Activated CD4-positive, CD25-positive, alpha-beta regulatory T cell treated with anti-CD3 and anti-CD28 coated beads, Interleukin-2, amount 50 U/mL, for 24 hours (primary cell): ENCODE results near the gene AKT1S1.

Experiments used
- ATAC-seq, 2 donors: fragments of 150-1000 bp; cut with Tn5 transposase; one replicate each; pipeline ENCODE4 v1.10.0; 2021; ENCODE audit warnings: mild to moderate bottlenecking in 1 of 2, moderate library complexity in 1 of 2

The AKT1S1 gene

DNA sequence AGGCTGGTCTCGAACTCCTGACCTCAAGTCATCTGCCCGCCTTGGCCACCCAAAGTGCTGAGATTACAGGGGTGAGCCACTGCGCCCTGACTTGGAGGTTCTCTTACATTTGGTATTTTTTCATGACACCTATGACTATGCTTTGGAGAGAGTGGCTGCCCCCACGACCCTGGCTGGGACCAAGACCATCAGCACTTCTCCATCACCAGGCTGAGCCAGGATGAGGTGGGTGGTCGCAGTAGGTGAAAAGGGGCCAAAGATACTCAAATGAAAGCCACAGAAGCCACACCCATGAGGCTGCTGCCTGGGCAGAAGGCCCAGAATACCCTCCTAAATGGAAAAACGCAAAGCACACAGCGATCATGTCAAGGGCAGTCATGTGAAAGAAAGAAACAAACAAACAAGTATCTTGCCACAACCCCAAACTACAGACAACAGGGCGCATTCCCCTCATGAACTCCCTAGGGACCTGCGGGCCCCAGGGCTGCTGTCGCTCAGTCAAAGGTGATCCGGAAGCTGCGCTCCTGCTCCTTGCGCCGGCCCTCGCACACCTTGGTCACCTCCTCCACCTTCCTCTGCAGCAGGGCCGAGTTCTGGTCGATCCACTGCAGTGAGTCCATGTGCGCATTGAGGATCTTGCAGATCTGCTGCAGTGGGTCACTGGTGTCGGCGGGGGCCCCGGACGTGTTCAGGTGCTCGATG is 30.7 kb upstream of the AKT1S1 start:
- ATAC-seq = no peak

DNA sequence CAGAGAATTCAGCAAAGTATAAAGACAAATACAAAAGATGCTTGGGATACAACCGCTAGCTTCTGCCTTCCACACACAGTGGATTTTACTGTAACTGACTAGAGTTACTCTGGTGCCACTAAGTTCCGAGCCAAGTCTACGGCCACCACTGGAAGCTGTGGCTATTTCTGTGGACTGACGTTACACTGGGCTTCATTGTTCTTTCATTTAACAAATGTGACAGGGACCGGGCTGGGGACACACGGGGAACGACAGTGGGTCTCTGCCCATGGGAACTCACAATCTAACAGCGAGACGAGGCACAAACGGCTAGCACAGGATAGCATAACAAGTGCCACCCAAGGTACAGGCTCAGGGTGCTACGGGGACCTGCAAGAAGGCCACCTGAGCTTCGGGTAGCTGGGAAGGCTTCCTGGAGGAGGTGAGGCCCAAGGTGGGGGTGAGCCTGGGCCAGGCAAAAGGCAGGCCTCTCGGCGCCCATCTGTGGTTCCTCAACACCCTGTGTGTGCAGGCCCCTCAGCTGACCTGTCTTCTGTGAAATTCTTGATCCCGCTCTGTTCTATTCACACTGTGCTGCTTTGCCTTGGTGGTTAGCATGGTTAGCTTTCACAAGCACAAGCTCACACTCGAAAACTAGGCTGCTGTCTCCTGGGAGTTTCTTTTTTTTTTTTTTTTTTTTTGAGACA is 29.9 kb upstream of the AKT1S1 start:
- ATAC-seq = no peak

DNA sequence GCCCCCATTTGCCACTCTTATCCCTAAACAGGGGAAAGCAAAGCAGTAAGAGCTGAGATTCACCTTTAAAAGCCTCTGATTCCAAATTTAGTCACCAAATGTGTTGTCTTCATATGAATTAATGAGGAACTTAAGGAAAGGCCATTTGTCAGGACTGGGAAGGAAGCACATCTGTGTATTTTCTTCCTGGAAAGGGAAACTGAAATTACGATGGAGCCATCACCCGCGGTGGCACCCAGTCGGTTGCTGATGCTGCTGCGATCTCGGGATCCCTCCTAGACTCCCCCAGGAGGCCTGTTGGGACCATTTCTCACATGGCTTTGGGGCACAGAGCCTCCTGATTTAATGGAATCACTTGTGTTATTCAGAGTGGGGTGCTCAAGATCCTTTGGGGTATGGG is 27.0 kb upstream of the AKT1S1 start:
- no peak for ATAC-seq

DNA sequence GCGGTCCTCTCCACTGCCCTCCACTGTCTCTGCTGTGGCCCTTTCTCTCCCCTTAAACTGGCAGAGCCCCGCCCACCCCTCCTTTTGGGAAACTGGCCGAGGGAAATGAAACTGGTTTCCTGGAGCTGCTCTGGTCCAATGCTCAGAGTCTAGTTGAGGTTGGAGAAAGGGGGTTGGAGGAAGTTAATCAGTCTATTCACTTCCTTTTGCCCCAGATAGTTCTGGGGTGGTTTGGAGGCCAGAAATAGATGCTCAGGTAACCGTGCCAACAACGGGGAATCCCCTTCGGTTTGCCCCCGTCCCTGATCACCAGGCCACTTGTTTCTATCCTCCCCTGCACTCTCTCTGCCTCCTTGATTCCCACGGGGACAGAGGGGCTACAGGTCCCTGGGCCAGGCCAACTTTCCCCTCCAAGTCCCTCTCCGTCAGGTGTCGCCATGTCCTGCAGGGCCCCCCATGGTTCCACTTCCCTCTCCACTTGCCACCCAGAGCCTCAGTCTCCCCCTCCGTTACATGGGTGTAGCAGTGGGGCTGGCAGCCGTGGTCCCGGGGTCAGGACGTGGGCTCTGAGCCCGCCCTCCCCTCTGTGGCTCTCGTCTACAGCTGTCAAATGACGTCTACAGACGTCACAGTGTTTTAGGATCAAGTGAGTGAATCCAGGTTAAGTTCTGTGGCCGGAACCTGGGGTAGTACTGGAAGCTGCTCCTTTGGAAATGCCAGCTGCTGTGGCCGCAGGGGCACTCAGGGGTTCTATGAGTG is 19.9 kb upstream of the AKT1S1 start, which contains the start of gene IL4I1:
Gene IL4I1 (minus strand): TSS at position 25 of the 759 bp plus-strand sequence. CDS start 727 bp downstream, outside the sequence.
- peak; percentile 60 to 70 for ATAC-seq

DNA sequence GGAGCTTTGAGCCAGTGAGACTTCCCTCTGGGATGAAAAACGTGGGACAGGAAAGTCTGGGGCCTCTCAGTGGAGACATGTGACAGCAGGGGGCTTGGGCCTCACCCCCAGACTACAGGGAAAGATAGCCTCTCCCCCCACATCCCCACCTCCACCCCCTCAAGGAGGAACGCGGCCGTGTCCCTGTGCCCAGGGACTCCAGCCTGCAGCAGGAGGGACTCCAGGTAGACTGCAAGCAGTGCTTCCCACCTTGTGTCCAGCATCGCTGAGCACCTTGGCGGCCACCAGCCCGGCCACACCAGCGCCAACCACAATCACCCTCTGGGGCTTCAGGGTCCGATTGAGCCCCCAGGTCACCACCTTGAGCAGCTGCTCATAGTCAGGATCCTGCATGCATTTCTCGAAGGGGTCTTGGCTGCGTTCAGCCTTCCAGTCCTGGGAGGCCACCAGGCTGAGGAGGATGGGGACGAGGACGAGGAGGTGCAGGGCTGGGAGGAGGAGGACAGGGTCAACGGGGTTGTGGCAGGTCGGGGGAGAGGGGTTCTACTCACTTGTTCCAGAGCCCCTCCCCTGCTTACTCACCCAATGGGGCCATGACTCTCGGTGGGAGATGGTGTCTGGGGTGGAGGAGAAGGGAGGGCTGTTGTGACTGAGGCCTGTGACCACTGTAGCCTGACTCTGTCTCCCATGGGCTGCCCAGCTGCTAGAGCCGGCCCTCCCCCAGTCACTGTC is 18.6 kb upstream of the AKT1S1 start:
- ATAC-seq = no peak

DNA sequence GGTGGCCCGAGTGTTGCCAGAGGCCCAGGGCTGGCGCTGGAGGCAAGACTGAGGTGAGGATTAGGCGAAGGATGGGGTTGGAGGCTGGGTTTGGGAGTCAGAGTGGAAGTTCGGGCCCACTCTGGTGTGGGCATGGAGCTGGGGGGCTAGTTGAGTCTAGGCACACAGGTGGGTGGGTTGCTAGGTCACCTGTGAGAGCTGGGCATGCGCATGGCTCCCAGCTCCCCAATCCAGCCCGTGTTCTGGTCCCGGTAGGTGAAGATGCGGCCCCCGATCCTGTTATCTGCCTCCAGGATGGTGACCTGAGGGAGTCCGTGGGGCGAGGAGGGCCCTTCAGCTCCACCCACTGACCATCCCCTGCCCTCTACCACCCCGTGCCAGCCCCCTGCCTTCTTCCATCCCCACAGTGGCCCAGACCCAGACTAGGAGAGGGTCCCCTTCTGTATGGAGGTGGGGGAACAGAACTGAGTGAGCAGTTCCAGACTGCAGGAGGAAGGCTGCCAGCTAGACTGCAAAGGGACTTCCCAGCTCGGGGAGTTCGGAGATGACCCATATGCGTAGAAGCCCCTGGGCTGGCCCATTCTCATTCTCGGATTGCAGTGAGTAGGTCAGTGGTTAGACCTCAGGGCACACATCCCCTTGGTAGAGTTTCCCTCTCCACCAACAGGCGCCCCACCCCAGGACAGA is 17.9 kb upstream of the AKT1S1 start:
- peak; percentile 14 to 36 for ATAC-seq

DNA sequence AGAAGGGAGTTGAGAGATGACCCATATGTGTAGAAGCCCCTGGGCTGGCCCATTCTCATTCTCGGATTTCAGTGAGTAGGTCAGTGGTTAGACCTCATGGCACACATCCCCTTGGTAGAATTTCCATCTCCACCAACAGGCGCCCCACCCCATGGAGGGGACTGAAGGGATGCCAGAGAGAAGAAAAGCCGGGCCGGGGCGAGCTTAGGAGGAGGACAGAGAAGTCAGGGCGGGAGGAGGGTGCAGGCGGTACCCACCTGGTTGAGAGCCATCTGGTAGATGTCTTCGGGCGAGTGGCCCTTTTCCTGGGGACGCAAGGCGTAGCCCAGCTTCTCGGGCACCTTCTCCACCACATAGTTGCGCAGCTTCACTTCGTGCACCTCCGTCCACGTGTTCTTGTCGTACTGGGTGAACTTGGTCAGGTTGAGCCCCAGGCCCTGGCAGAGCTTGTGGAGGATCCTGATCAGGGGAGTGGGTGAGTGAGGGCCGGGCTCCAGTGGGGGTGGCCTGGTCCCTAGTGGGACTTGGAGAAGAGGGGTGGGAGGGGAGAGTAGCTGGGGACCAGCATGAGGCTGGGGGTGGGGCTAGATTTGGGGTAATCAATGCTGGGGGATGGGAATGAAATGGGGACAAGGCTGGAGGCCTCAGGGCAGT is 17.0 kb upstream of the AKT1S1 start:
- ATAC-seq = no peak

DNA sequence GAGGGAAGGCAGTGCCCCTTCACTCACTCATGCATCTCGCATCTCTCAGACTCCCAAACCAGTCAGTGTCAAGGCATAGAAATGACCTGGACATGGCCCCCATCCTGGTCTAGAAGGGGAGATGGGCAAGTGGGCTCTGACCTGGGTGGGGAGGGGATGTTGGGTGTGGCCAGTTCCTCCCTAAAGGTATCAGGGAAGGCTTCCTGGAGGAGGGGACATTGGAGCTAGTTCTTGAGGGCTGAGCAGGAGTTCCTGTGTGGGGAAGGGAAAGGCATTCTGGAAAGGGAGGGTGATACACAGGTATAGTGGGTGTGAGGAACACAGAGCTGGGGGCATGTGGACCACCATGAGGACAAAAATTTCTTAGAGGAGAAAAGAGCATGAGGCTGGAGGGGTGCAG is 15.6 kb upstream of the AKT1S1 start:
- no peak for ATAC-seq

DNA sequence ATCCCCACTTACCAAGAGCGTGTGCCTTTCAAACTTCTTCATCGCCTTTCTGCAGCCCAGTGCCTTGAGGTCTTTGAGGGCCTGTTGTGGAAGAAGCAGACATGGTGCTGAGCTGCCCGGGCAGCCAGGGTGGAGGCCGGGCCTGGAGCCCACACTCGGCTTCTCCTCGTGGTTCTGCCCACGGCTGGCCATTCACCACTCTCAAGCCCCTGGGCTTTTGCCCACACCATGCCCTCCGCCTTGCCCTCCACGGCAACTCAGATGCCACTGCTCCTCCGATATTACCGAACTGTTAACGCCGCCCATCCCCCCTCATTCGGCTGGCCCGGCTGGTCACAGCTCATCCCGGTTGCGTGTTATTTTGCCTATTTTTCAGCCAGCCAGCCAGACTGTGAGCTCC is 14.2 kb upstream of the AKT1S1 start:
- no peak for ATAC-seq

DNA sequence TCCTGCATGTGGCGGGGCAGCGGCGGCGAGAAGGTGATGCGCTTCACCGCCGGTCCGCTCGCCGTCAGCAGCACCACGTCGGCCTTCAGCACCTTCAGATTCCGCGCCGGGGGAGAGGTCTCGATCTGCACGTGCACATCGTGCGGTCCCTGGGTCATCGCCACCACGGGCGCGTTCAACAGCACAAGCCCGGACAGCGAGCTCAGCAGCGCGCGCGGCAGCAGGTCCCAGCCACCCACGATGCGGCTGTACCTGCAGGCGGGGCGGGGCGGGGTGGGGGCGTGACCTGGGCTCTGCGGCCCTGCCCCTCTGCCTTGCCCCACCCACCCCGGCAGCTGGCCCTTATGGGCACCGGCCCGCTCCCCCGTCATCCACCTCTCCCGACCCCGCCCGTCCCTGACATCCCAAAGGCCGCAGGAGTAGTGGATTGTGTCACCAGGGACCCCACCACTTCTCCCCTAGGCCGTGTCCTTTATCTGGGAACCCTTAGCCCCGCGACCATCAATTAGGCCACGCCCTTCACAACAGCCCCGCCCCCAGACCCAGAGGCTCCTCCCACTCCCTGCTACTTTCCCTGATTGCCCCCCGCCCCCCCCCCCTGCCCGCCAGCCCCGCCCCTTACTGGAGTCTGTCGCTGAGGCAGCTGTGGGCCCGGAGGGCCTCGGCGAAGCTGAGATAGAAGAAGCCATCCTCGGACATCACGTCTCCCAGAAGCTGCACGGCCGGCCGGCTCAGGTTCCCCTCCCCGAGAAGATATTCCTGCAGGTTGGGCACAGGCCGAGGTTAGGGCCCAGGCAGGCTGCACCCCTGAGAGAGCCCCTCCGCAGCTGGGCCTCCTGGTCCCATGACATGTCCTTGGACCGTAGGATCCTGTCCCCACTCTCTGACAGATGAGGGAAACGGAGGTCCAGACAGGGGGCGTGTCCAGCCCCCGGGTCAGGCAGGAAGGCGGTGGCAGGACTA is 13.5 kb upstream of the AKT1S1 start:
- peak; percentile 74 to 77 for ATAC-seq

DNA sequence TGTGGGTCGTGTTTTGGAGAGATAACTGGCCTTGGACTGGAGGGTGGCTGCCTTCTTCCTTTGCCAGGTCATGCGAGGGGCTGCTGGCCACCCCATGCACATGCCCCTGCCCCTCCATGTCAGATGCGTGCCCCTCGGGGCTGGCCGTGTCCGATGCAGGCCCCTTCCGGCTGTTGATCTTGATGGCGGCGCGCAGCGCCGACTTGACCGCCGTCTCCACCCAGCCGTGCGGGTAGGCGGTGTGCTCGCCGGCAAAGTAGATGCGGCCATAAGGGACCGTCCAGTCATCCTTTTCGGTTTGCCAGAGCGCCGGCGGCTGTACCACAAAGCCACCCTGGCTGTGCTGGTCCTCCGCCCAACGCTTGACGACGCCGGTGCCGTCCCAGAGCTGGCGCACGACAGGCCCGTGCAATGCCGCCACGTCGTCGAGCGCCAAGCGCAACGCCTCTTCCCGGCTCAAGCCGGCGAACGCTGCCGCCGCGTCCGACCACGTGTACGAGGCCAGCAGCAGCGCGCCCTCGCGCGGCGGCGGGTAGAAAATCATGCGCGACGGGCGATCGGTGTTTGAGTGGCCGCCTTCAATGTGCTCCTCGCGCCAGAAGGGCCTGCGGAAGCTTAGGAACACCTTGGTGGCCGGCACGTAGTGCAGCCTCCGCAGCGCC is 12.7 kb upstream of the AKT1S1 start:
- ATAC-seq = peak; percentile 63 to 69

DNA sequence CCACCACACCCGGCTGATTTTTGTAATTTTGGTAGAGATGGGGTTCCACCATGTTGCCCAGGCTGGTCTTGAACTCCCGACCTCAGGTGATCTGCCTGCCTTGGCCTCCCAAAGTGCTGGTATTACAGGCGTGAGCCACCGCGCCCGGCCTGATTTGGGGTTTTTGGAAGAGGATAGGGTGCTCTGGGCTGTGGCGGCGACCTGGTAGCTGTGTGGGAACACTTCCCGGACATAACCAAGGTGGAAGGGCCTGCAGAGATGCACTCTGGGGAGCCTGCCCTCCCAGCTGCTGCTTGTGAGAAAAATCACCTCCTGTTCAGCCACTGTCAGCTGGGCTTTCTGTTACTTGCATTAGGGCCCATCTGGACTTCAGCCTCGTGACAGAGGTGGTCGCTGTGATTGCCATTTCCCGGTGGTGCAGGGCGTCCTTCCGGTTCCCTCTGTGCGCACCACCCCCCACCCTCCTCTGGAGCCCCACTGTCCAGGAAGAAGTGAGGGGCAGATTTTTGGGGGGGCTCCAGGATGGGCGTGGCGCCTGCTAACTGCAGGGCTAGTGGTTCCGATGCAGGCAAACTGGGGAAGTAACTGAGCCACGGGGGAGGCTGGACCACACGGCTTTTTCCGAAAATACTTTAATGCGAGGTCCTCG is 12.0 kb upstream of the AKT1S1 start:
- no peak for ATAC-seq

DNA sequence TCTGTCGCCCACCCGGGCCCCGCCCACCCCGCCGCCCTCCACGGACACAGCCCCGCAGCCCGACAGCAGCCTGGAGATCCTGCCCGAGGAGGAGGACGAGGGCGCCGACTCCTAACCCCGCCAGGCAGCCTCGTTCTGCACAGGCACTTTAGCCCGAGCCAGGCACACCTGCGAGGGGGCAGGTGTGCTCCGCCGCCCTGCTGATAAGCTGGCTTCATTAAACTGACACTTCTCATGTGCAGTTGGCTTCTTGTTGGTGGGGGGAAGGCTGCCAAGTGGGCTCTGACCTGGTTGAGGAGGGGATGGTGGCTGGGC is 11.3 kb upstream of the AKT1S1 start:
- ATAC-seq = no peak

DNA sequence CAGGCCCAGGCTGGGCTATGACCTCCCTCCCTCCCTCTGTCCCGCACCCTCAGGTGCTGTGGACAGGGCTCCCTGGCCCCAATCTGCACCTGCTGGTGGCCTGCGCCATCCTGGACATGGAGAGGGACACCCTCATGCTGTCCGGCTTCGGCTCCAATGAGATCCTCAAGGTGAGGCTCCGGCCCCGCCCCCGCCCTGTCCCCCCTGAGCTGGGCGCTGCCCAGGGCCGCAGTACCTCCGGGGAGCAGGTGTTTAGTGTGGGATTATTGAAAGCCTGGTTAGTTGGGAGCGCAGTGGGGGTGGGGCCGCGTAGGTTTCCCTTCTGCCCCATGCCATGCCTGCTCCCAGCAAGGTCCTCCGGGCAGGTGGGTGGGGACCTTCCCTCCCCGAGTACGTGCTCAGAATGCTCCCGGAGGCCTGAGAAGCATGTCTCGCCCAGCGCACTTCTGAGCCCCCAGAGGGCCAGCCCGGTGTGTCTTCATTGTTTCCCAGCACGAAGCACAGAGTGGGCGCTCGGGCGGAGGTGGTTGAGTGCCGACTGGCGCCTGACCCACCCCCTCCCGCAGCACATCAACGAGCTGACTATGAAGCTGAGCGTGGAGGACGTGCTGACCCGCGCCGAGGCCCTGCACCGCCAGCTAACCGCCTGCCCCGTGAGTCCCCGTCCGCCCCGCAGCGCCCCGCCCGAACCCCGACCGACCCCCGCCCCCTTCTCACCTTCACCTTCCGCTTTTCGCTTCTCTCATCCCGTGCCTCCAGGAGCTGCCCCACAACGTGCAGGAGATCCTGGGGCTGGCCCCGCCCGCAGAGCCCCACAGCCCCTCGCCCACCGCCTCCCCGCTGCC is 10.7 kb upstream of the AKT1S1 start:
- ATAC-seq = no peak

DNA sequence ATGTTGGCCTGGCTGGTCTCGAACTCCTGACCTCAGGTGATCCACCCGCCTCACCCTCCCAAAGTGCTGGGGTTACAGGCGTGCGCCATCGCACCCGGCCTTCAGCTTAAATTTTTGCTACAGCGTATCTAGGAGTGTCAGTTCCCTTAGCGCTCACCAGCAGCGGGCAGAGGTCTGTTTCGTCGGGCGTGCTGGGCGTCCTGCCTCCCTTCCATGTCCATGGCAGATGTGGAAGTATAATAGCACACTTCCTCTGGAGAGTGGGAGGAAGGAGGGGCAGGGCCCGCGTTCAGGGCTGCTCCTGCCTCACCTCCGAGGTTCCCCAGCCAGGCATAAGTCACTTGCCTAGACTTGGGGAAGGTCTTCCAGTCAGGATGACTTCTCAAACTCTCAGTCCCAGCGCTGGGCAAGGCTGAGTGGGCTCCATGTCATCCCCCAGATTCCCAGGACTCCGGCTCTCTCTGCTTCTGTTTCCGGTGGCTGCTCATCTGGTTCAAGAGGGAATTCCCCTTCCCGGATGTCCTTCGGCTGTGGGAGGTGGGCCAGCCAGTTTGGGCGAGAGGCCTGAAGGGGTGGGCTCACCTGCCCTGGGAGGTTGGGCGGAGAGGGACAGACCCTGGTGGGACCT is 10.0 kb upstream of the AKT1S1 start:
- no peak for ATAC-seq

DNA sequence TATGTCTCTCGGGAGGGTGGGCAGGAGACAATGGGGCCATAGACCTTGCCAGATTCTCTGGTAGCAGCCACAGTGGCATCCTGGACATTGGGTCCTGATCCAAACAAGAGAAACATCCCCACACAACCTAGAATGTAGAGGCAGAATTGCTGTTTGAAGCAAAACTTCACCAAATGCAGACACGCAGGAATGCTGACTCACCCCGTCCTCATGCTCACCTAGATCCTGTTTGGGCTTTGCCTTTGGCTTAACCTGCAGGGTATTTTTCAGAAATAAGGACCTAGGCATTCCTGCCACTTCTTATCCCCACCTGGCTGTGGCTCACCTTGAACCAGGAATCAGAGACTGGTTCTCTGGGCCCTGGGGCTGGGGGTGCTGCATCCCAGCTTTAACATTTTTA is 7.6 kb upstream of the AKT1S1 start:
- no peak for ATAC-seq

DNA sequence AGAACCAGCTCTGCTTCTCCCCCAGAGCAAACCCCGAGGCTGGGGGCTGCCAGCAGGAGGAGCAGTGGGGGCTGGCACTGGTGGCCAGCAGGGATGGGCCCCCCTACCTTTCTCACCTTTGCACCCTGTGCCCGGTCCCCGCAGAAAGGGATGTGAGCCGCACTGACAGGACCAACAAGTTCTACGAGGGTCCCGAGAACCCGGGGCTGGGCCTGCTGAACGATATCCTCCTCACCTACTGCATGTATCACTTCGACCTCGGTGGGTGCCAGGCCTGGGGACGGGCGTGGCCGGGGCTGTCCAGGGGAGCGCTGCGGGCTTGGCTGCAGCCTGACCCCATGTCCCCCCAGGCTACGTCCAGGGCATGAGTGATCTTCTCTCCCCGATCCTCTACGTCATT is 7.0 kb upstream of the AKT1S1 start:
- ATAC-seq = no peak

DNA sequence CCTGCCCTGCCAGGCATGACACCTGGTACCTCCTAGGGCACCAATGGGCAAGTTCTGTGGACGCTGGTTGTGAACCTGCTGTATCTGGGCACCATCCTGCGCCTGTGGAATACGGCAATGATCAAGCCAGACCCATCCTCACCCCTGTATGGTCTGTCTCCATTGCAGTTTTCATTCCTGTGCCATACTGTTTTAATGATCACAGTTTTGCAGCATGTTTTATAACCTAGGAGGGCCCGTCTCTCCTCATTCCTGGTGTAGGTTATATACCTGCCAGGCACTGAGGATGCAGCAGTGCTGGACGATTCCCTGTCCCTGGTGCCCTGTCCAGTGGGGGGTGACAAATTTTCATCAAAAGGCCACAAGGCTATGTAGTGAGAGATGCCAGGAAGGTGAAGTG is 5.9 kb upstream of the AKT1S1 start:
- no peak for ATAC-seq
